Heart left ventricle (tissue), 13 donors: ENCODE data around the gene DCK.
"Not testable (repeated sequence)": the region's sequence is repeated elsewhere in the genome, so short reads cannot be mapped to it uniquely, and the experiment has no call there.

Experiments used
- POLR2A ChIP-seq, 2 donors: fragments of 450-650 bp; IDR thresholded peaks; one replicate each; pipeline ENCODE4 v1.6.1; 2017; ENCODE audit warnings: antibody characterized with exemption in 2 of 2, mild to moderate bottlenecking in 2 of 2, moderate library complexity in 2 of 2
- TF ChIP-seq, protein P1 (sequence below), 12 donors: fragments of 200-600 bp; sonication (generic) in 4 of 12; IDR thresholded peaks; one replicate each; pipeline versions ENCODE4 v1.5.0 to v1.8.0; 2018 to 2022; ENCODE audit warnings: antibody characterized with exemption in 12 of 12, mild to moderate bottlenecking in 5 of 12
- donor health status: ischemic (EF 13 %, LVEDD 7.1; RV severe dilation, severe dysfunction).
- donor health status: DM: no; HTN: yes; CAD: no.
- donor health status: DM: no; HTN: no; CAD: no.
- donor health status: ischemic (EF 25% LVEDD 6.9; RV normal size, moderate dysfunction).
- donor health status: ischemic (EF 25% LVEDD 5.7; RV mildly dilated, moderate dysfunction).
- donor health status: ischemic (EF 35%, LVEDD 5.7; RV mildly dilated, moderate dysfunction).
- donor health status: nonischemic (EF 11% LVEDD 7.7; RV severe dilation, severe dysfunction).
- donor health status: DM: yes; HTN: yes; CAD: no.
- donor health status: PGD.
- donor health status: ischemic (EF 29% LVEDD 5.4; RV normal size, mild dysfunction).
- donor health status: nonischemic (EF 23%, LVEDD 6.1; RV moderate dilation, normal function).

DNA sequence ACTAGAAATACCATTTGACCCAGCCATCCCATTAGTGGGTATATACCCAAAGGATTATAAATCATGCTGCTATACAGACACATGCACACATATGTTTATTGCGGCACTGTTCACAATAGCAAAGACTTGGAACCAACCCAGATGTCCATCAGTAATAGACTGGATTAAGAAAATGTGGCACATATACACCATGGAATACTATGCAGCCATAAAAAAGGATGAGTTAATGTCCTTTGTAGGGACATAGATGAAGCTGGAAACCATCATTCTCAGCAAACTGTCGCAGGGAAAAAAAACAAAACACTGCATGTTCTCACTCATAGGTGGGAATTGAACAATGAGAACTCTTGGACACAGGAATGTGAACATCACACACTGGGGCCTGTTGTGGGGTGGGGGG lies 23.9 kb downstream of the DCK start:
- TF ChIP-seq, protein P1, sequence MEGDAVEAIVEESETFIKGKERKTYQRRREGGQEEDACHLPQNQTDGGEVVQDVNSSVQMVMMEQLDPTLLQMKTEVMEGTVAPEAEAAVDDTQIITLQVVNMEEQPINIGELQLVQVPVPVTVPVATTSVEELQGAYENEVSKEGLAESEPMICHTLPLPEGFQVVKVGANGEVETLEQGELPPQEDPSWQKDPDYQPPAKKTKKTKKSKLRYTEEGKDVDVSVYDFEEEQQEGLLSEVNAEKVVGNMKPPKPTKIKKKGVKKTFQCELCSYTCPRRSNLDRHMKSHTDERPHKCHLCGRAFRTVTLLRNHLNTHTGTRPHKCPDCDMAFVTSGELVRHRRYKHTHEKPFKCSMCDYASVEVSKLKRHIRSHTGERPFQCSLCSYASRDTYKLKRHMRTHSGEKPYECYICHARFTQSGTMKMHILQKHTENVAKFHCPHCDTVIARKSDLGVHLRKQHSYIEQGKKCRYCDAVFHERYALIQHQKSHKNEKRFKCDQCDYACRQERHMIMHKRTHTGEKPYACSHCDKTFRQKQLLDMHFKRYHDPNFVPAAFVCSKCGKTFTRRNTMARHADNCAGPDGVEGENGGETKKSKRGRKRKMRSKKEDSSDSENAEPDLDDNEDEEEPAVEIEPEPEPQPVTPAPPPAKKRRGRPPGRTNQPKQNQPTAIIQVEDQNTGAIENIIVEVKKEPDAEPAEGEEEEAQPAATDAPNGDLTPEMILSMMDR (IDR thresholded peaks at IDR 0.05) = not testable (repeated sequence)
- not testable (repeated sequence) for TF ChIP-seq POLR2A (IDR thresholded peaks at IDR 0.05)
